ENCODE measurements around the gene DUOX2. TPM values are rescaled to one million over a fixed set of nuclear protein-coding genes. Genes with fewer than 3 reads are reported as not detected.

Gene DUOX2
- total and polyA plus RNA-seq, 4 donors: 0.06 to 0.08 TPM; not detected in 2

GRCh38 chr15:45146405-45146804 lies 32.4 kb upstream of the DUOX2 start (continued):
- no peak for TF ChIP-seq CTCF (IDR thresholded peaks at IDR 0.05; ENCODE audit: low read depth, low read length, missing input control)
- TF ChIP-seq, protein P1, sequence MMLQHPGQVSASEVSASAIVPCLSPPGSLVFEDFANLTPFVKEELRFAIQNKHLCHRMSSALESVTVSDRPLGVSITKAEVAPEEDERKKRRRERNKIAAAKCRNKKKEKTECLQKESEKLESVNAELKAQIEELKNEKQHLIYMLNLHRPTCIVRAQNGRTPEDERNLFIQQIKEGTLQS (IDR thresholded peaks at IDR 0.05): no peak

DNA sequence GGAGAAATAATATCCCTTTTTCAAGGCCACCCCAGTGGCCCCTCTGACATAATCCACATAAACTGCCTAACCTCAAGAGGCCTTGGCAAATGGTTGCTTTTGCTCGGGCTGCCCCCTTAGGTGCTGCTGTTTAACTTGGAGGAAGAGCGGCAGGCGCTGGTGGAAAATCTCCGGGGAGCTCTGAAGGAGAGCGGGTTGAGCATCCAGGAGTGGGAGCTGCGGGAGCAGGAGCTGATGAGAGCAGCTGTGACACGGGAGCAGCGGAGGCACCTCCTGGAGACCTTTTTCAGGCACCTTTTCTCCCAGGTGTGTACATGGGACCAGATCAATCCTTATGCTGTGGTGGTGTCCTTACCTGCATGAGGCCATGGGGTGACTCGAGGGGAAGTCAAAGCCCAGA lies 30.8 kb upstream of the DUOX2 start:
- TF ChIP-seq, protein P2, sequence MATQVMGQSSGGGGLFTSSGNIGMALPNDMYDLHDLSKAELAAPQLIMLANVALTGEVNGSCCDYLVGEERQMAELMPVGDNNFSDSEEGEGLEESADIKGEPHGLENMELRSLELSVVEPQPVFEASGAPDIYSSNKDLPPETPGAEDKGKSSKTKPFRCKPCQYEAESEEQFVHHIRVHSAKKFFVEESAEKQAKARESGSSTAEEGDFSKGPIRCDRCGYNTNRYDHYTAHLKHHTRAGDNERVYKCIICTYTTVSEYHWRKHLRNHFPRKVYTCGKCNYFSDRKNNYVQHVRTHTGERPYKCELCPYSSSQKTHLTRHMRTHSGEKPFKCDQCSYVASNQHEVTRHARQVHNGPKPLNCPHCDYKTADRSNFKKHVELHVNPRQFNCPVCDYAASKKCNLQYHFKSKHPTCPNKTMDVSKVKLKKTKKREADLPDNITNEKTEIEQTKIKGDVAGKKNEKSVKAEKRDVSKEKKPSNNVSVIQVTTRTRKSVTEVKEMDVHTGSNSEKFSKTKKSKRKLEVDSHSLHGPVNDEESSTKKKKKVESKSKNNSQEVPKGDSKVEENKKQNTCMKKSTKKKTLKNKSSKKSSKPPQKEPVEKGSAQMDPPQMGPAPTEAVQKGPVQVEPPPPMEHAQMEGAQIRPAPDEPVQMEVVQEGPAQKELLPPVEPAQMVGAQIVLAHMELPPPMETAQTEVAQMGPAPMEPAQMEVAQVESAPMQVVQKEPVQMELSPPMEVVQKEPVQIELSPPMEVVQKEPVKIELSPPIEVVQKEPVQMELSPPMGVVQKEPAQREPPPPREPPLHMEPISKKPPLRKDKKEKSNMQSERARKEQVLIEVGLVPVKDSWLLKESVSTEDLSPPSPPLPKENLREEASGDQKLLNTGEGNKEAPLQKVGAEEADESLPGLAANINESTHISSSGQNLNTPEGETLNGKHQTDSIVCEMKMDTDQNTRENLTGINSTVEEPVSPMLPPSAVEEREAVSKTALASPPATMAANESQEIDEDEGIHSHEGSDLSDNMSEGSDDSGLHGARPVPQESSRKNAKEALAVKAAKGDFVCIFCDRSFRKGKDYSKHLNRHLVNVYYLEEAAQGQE (IDR thresholded peaks at IDR 0.05): no peak
- TF ChIP-seq RAD21 (IDR thresholded peaks at IDR 0.05): no peak
- no peak for TF ChIP-seq TAF1 (conservative IDR thresholded peaks at IDR 0.05)
- no peak for TF ChIP-seq FOXA1 (IDR thresholded peaks at IDR 0.05)
- no peak for TF ChIP-seq NR2F2 (IDR thresholded peaks at IDR 0.05)
- TF ChIP-seq SP1 (IDR thresholded peaks at IDR 0.05): no peak
- no peak for TF ChIP-seq FOXA2 (IDR thresholded peaks at IDR 0.05)
- TF ChIP-seq EGR1 (IDR thresholded peaks at IDR 0.05; ENCODE audit: low read depth in 2 of 2): no peak
- TF ChIP-seq JUND (IDR thresholded peaks at IDR 0.05): no peak
- no peak for TF ChIP-seq CTCF (IDR thresholded peaks at IDR 0.05; ENCODE audit: low read depth, low read length, missing input control)
- no peak for TF ChIP-seq HNF4G (IDR thresholded peaks at IDR 0.05)
- TF ChIP-seq, protein P3, sequence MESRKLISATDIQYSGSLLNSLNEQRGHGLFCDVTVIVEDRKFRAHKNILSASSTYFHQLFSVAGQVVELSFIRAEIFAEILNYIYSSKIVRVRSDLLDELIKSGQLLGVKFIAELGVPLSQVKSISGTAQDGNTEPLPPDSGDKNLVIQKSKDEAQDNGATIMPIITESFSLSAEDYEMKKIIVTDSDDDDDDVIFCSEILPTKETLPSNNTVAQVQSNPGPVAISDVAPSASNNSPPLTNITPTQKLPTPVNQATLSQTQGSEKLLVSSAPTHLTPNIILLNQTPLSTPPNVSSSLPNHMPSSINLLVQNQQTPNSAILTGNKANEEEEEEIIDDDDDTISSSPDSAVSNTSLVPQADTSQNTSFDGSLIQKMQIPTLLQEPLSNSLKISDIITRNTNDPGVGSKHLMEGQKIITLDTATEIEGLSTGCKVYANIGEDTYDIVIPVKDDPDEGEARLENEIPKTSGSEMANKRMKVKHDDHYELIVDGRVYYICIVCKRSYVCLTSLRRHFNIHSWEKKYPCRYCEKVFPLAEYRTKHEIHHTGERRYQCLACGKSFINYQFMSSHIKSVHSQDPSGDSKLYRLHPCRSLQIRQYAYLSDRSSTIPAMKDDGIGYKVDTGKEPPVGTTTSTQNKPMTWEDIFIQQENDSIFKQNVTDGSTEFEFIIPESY (IDR thresholded peaks at IDR 0.05): no peak
- no peak for TF ChIP-seq GABPA (IDR thresholded peaks at IDR 0.05 in 1 of 2, conservative IDR thresholded peaks at IDR 0.05 in 1 of 2)
- no peak for TF ChIP-seq YY1 (IDR thresholded peaks at IDR 0.05)
- TF ChIP-seq, protein P4, sequence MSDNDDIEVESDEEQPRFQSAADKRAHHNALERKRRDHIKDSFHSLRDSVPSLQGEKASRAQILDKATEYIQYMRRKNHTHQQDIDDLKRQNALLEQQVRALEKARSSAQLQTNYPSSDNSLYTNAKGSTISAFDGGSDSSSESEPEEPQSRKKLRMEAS (IDR thresholded peaks at IDR 0.05): no peak
- TF ChIP-seq, protein P1 (IDR thresholded peaks at IDR 0.05): no peak
- TF ChIP-seq HNF4A (conservative IDR thresholded peaks at IDR 0.05): no peak
- TF ChIP-seq RXRA (IDR thresholded peaks at IDR 0.05): no peak
- peaks cover 0 to 1% (median 0%) of the 10 kb centered on the region in 4 donors for H3K4me1 ChIP-seq (ENCODE audit: control insufficient read depth in 4 of 4, insufficient read depth in 4 of 4, low read length in 3 of 4)
- no peaks in the 10 kb centered on the region for H3K27me3 ChIP-seq (ENCODE audit: control insufficient read depth in 4 of 4, insufficient read depth in 4 of 4, low read length in 3 of 4)
- H3K36me3 ChIP-seq (ENCODE audit: control insufficient read depth in 4 of 4, insufficient read depth in 3 of 4, low read depth in 1 of 4, low read length in 3 of 4): no peaks in the 10 kb centered on the region
- DNase-seq (ENCODE audit: low spot score): no peak
- H3K4me3 ChIP-seq (ENCODE audit: low read depth in 1 of 3, low read length in 3 of 3): no peak overlapping the region
- no peak overlapping the region for H3K9ac ChIP-seq (ENCODE audit: low read depth in 1 of 2, low read length in 2 of 2)
- WGBS: 86% methylated on average over 9 of the region's 9 CpGs
- H3K27ac ChIP-seq (ENCODE audit: low read depth in 1 of 2, low read length in 2 of 2): no peak overlapping the region
- no peaks in the 10 kb centered on the region for H3K9me3 ChIP-seq (ENCODE audit: control insufficient read depth in 4 of 4, low read length in 3 of 4)
